HEK293 (cell line): ENCODE results near the gene ASB4.

Source experiments
- CTCF ChIP-seq: fragments of 450-650 bp; formaldehyde crosslinking; IDR thresholded peaks from 2 replicates; pipeline ENCODE4 v1.5.1; 2016; ENCODE audit warnings: missing biosample characterization, missing genetic modification characterization
- EGR2 ChIP-seq: fragments of 450-650 bp; formaldehyde crosslinking; IDR thresholded peaks from 2 replicates; pipeline ENCODE4 v1.5.1; 2016; ENCODE audit warnings: low read depth, missing biosample characterization, missing genetic modification characterization
- ZNF146 ChIP-seq: fragments of 450-650 bp; formaldehyde crosslinking; IDR thresholded peaks from 2 replicates; pipeline ENCODE4 v1.5.1; 2016; ENCODE audit warnings: missing biosample characterization, missing genetic modification characterization
- ZNF2 ChIP-seq: fragments of 450-650 bp; formaldehyde crosslinking; IDR thresholded peaks from 2 replicates; pipeline ENCODE4 v1.5.1; 2016; ENCODE audit warnings: missing biosample characterization, missing genetic modification characterization
- ZNF394 ChIP-seq: fragments of 450-650 bp; formaldehyde crosslinking; IDR thresholded peaks from 2 replicates; pipeline ENCODE4 v1.5.1; 2016; ENCODE audit warnings: missing biosample characterization, missing genetic modification characterization, mild to moderate bottlenecking, moderate library complexity, borderline replicate concordance
- ZNF701 ChIP-seq: fragments of 450-650 bp; formaldehyde crosslinking; IDR thresholded peaks from 2 replicates; pipeline ENCODE4 v1.5.1; 2016; ENCODE audit warnings: missing biosample characterization, missing genetic modification characterization
- ZNF792 ChIP-seq: fragments of 450-650 bp; formaldehyde crosslinking; IDR thresholded peaks from 2 replicates; pipeline ENCODE4 v1.5.1; 2016; ENCODE audit warnings: missing biosample characterization, missing genetic modification characterization
- TF ChIP-seq, protein P1 (sequence below): fragments of 450-650 bp; formaldehyde crosslinking; IDR thresholded peaks from 2 replicates; pipeline ENCODE4 v1.5.1; 2016; ENCODE audit warnings: missing biosample characterization, missing genetic modification characterization
- TF ChIP-seq, protein P2 (sequence below): fragments of 450-650 bp; formaldehyde crosslinking; IDR thresholded peaks from 2 replicates; pipeline ENCODE4 v1.5.1; 2016; ENCODE audit warnings: missing biosample characterization, missing genetic modification characterization

GRCh38 chr7:95547361-95548348 lies 61.9 kb downstream of the ASB4 start:
- TF ChIP-seq ZNF394, result no peak
- no peak for TF ChIP-seq ZNF701 (tag by site-specific recombination)
- TF ChIP-seq EGR2 (tag by site-specific recombination), result no peak
- TF ChIP-seq, protein P1, sequence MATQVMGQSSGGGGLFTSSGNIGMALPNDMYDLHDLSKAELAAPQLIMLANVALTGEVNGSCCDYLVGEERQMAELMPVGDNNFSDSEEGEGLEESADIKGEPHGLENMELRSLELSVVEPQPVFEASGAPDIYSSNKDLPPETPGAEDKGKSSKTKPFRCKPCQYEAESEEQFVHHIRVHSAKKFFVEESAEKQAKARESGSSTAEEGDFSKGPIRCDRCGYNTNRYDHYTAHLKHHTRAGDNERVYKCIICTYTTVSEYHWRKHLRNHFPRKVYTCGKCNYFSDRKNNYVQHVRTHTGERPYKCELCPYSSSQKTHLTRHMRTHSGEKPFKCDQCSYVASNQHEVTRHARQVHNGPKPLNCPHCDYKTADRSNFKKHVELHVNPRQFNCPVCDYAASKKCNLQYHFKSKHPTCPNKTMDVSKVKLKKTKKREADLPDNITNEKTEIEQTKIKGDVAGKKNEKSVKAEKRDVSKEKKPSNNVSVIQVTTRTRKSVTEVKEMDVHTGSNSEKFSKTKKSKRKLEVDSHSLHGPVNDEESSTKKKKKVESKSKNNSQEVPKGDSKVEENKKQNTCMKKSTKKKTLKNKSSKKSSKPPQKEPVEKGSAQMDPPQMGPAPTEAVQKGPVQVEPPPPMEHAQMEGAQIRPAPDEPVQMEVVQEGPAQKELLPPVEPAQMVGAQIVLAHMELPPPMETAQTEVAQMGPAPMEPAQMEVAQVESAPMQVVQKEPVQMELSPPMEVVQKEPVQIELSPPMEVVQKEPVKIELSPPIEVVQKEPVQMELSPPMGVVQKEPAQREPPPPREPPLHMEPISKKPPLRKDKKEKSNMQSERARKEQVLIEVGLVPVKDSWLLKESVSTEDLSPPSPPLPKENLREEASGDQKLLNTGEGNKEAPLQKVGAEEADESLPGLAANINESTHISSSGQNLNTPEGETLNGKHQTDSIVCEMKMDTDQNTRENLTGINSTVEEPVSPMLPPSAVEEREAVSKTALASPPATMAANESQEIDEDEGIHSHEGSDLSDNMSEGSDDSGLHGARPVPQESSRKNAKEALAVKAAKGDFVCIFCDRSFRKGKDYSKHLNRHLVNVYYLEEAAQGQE (tag by site-specific recombination), result no peak
- TF ChIP-seq, protein P2, sequence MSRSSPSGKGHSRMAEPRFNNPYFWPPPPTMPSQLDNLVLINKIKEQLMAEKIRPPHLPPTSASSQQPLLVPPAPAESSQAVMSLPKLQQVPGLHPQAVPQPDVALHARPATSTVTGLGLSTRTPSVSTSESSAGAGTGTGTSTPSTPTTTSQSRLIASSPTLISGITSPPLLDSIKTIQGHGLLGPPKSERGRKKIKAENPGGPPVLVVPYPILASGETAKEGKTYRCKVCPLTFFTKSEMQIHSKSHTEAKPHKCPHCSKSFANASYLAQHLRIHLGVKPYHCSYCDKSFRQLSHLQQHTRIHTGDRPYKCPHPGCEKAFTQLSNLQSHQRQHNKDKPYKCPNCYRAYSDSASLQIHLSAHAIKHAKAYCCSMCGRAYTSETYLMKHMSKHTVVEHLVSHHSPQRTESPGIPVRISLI (tag by site-specific recombination), result no peak
- TF ChIP-seq CTCF (tag by site-specific recombination), result no peak
- TF ChIP-seq ZNF792 (tag by site-specific recombination), result no peak
- TF ChIP-seq ZNF146 (tag by site-specific recombination), result no peak
- no peak for TF ChIP-seq ZNF2 (tag by site-specific recombination)
